Stimulated activated CD4-positive, alpha-beta T cell treated with anti-CD3 and anti-CD28 coated beads, Interleukin-4, amount 100 ng/mL, for 4 hours (primary cell): ENCODE results near the gene NCAPH2.
"Not testable (repeated sequence)": the region's sequence is repeated elsewhere in the genome, so short reads cannot be mapped to it uniquely, and the experiment has no call there.

Experiments used
- DNase-seq, 2 experiments: peaks; one replicate each; pipeline ENCODE4 v3.0.0-alpha.2; 2020

Gene NCAPH2

GRCh38 chr22:50531546-50531961 lies 23.5 kb downstream of the NCAPH2 start:
- DNase-seq = peak; percentile 71 to 81

- DNase-seq = no peak
Measured at GRCh38 chr22:50531962-50532674, 24.1 kb downstream of the NCAPH2 start.

- DNase-seq = no peak
Measured at GRCh38 chr22:50532824-50533796, 25.1 kb downstream of the NCAPH2 start.

GRCh38 chr22:50533856-50534711 lies 26.1 kb downstream of the NCAPH2 start:
- not testable (repeated sequence) for DNase-seq

- no peak for DNase-seq
Measured at GRCh38 chr22:50535113-50535512, 27.1 kb downstream of the NCAPH2 start.

GRCh38 chr22:50536226-50536625 lies 28.2 kb downstream of the NCAPH2 start:
- no peak for DNase-seq

GRCh38 chr22:50537765-50538164 lies 29.7 kb downstream of the NCAPH2 start:
- DNase-seq = no peak

- no peak for DNase-seq
Measured at GRCh38 chr22:50540381-50540780, 32.4 kb downstream of the NCAPH2 start.

- not testable (repeated sequence) for DNase-seq
Measured at GRCh38 chr22:50541667-50542026, 33.6 kb downstream of the NCAPH2 start.

- no peak for DNase-seq
Measured at GRCh38 chr22:50542416-50542927, 34.4 kb downstream of the NCAPH2 start.

- peak; percentile 84 for DNase-seq
Measured at GRCh38 chr22:50544078-50544745, 36.2 kb downstream of the NCAPH2 start.

GRCh38 chr22:50544746-50545253 lies 36.8 kb downstream of the NCAPH2 start:
- no peak for DNase-seq

- no peak for DNase-seq
Measured at GRCh38 chr22:50545522-50546325, 37.7 kb downstream of the NCAPH2 start, which contains the start of gene KLHDC7B. KLHDC7B (plus strand) TSS chr22:50545899; CDS start chr22:50546244, 345 bp downstream.

- DNase-seq = no peak
Measured at GRCh38 chr22:50546326-50547262, 38.6 kb downstream of the NCAPH2 start.

GRCh38 chr22:50547263-50547985 lies 39.4 kb downstream of the NCAPH2 start:
- DNase-seq = no peak

GRCh38 chr22:50548040-50548920 lies 40.3 kb downstream of the NCAPH2 start:
- DNase-seq = peak; percentile 50 to 63

GRCh38 chr22:50548921-50549790 lies 41.1 kb downstream of the NCAPH2 start:
- no peak for DNase-seq
